ENCODE results near the gene CENPX.

Gene CENPX

GRCh38 chr17:82055023-82055964, 32.6 kb upstream of the CENPX start:
- DNase-seq: no peak

- DNase-seq: no peak
Observed at GRCh38 chr17:82054351-82055022, 31.8 kb upstream of the CENPX start.

- no peak for DNase-seq
Observed at GRCh38 chr17:82053556-82054263, 31.0 kb upstream of the CENPX start.

- DNase-seq: no peak
Observed at GRCh38 chr17:82053130-82053529, 30.5 kb upstream of the CENPX start.

- no peak for DNase-seq
Observed at GRCh38 chr17:82052638-82053059, 30.0 kb upstream of the CENPX start.

GRCh38 chr17:82051776-82052637, 29.3 kb upstream of the CENPX start, which contains the start of the genes GPS1 and RFNG:
GPS1 (plus strand) TSS chr17:82051898; CDS start chr17:82051932, 34 bp downstream.
RFNG (minus strand) TSS chr17:82051811; CDS start chr17:82051766, 45 bp downstream.
- DNase-seq: no peak

- no peak for DNase-seq
Observed at GRCh38 chr17:82050761-82051641, 28.3 kb upstream of the CENPX start.

- DNase-seq: no peak
Observed at GRCh38 chr17:82050152-82050760, 27.6 kb upstream of the CENPX start.

- DNase-seq: no peak
Observed at GRCh38 chr17:82049521-82049971, 26.9 kb upstream of the CENPX start.

- DNase-seq: no peak
Observed at GRCh38 chr17:82049106-82049505, 26.4 kb upstream of the CENPX start.

- no peak for DNase-seq
Observed at GRCh38 chr17:82048571-82048971, 25.9 kb upstream of the CENPX start.

- DNase-seq: no peak
Observed at GRCh38 chr17:82047914-82048570, 25.4 kb upstream of the CENPX start.

- no peak for DNase-seq
Observed at GRCh38 chr17:82047379-82047778, 24.7 kb upstream of the CENPX start.

- DNase-seq: no peak
Observed at GRCh38 chr17:82046903-82047302, 24.2 kb upstream of the CENPX start.

GRCh38 chr17:82045936-82046484, 23.3 kb upstream of the CENPX start:
- DNase-seq: no peak

- no peak for DNase-seq
Observed at GRCh38 chr17:82043507-82043906, 20.8 kb upstream of the CENPX start.

- DNase-seq: no peak
Observed at GRCh38 chr17:82042649-82043048, 20.0 kb upstream of the CENPX start.

GRCh38 chr17:82041144-82041814, 18.6 kb upstream of the CENPX start:
- no peak for DNase-seq

- no peak for DNase-seq
Observed at GRCh38 chr17:82039695-82040299, 17.1 kb upstream of the CENPX start.

All from cortex of kidney (tissue), 1 donor.